ENCODE data around the gene CDH11.

DNA sequence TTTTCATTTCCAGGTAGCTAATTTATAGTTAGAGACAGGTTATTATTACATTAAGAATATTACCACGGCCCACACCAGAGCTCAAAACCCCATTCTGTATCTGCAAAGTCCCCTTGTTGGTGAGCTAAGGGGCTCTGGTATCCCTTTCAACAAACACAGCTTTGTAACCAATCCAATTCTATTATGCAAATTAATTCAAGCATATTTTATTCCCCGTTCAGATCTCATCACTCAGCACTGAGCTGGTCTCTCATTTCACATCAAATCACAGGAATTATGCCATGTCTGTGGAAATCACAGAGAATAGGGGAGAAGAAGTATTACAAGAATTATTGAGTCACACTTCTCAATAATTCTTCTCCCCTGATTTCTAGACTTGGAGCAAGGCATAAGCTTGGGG, 111.7 kb downstream of the CDH11 start:
- TF ChIP-seq, protein P1, sequence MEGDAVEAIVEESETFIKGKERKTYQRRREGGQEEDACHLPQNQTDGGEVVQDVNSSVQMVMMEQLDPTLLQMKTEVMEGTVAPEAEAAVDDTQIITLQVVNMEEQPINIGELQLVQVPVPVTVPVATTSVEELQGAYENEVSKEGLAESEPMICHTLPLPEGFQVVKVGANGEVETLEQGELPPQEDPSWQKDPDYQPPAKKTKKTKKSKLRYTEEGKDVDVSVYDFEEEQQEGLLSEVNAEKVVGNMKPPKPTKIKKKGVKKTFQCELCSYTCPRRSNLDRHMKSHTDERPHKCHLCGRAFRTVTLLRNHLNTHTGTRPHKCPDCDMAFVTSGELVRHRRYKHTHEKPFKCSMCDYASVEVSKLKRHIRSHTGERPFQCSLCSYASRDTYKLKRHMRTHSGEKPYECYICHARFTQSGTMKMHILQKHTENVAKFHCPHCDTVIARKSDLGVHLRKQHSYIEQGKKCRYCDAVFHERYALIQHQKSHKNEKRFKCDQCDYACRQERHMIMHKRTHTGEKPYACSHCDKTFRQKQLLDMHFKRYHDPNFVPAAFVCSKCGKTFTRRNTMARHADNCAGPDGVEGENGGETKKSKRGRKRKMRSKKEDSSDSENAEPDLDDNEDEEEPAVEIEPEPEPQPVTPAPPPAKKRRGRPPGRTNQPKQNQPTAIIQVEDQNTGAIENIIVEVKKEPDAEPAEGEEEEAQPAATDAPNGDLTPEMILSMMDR (IDR thresholded peaks at IDR 0.05; ENCODE audit: low read depth, low read length, poor library complexity, severe bottlenecking), result no peak
- no peak for TF ChIP-seq EZH2phosphoT487 (IDR thresholded peaks at IDR 0.05; ENCODE audit: borderline replicate concordance, low read length)

Measured in DOHH2 (cell line).